Trophoblast cell (in vitro differentiated cells and primary cell): ENCODE results near the gene SCRN2.

Experiments used
- DNase-seq, 2 donors: peaks; one replicate each; pipeline ENCODE4 v3.0.0-alpha.2; 2016
- H2AFZ ChIP-seq: 2 replicates; pipeline ENCODE4 v1.6.1; 2013; ENCODE audit warnings: low read length, moderate library complexity, mild to moderate bottlenecking; ENCODE audit not compliant: insufficient read depth, poor library complexity
- H2AK5ac ChIP-seq: 2 replicates; pipeline ENCODE4 v1.6.1; 2013; ENCODE audit warnings: mild to moderate bottlenecking, low read length
- H2BK120ac ChIP-seq: 2 replicates; pipeline ENCODE4 v1.6.1; 2013; ENCODE audit warnings: low read length, mild to moderate bottlenecking, moderate library complexity; ENCODE audit not compliant: insufficient read depth, poor library complexity
- H2BK12ac ChIP-seq: 2 replicates; pipeline ENCODE4 v1.6.1; 2013; ENCODE audit warnings: mild to moderate bottlenecking, low read length, moderate library complexity
- H2BK5ac ChIP-seq: 2 replicates; pipeline ENCODE4 v1.6.1; 2013; ENCODE audit warnings: low read length, low read depth, moderate library complexity, mild to moderate bottlenecking; ENCODE audit not compliant: poor library complexity
- H3K14ac ChIP-seq: 2 replicates; pipeline ENCODE4 v1.6.1; 2013; ENCODE audit warnings: mild to moderate bottlenecking, low read length
- H3K18ac ChIP-seq: 2 replicates; pipeline ENCODE4 v1.6.1; 2013; ENCODE audit warnings: mild to moderate bottlenecking, low read length
- H3K23ac ChIP-seq: 2 replicates; pipeline ENCODE4 v1.6.1; 2013; ENCODE audit warnings: low read length
- H3K27ac ChIP-seq: 2 replicates; pipeline ENCODE4 v1.5.1; 2013; ENCODE audit warnings: low read depth, mild to moderate bottlenecking, inconsistent platforms, low read length, moderate library complexity
- H3K27me3 ChIP-seq: 2 replicates; pipeline ENCODE4 v1.6.1; 2013; ENCODE audit warnings: inconsistent platforms, mild to moderate bottlenecking, low read length, moderate library complexity; ENCODE audit not compliant: insufficient read depth
- H3K36me3 ChIP-seq, 2 experiments: 1 replicate in 1 of 2; 2 replicates in 1 of 2; pipeline ENCODE4 v1.6.1; 2013; ENCODE audit warnings: low read length in 2 of 2, mild to moderate bottlenecking in 2 of 2, moderate library complexity in 1 of 2; ENCODE audit not compliant: insufficient read depth in 2 of 2, control insufficient read depth in 1 of 2
- H3K4ac ChIP-seq: 2 replicates; pipeline ENCODE4 v1.6.1; 2013; ENCODE audit warnings: low read depth, mild to moderate bottlenecking, low read length, moderate library complexity
- H3K4me1 ChIP-seq, 2 experiments: 1 replicate in 1 of 2; 2 replicates in 1 of 2; pipeline ENCODE4 v1.6.1; 2013; ENCODE audit warnings: low read length in 2 of 2, mild to moderate bottlenecking in 2 of 2, moderate library complexity in 1 of 2; ENCODE audit not compliant: insufficient read depth in 2 of 2, control insufficient read depth in 1 of 2
- H3K4me2 ChIP-seq: 2 replicates; pipeline ENCODE4 v1.6.1; 2013; ENCODE audit warnings: inconsistent platforms, mild to moderate bottlenecking, low read length, moderate library complexity
- H3K4me3 ChIP-seq: 2 replicates; pipeline ENCODE4 v1.5.1; 2013; ENCODE audit warnings: mild to moderate bottlenecking, low read depth, low read length, inconsistent platforms
- H3K79me1 ChIP-seq: one replicate; pipeline ENCODE4 v1.6.1; 2013; ENCODE audit warnings: low read length
- H3K79me2 ChIP-seq: 2 replicates; pipeline ENCODE4 v1.6.1; 2013; ENCODE audit warnings: low read length, mild to moderate bottlenecking; ENCODE audit not compliant: control insufficient read depth, insufficient read depth, poor library complexity
- H3K9ac ChIP-seq: 2 replicates; pipeline ENCODE4 v1.6.1; 2013; ENCODE audit warnings: mild to moderate bottlenecking, low read length
- H3K9me3 ChIP-seq: 2 replicates; pipeline ENCODE4 v1.6.1; 2013; ENCODE audit warnings: low read depth, mild to moderate bottlenecking, control low read depth, inconsistent platforms, low read length; ENCODE audit not compliant: insufficient read depth
- H4K12ac ChIP-seq: 2 replicates; pipeline ENCODE4 v1.6.1; 2013; ENCODE audit warnings: low read depth, mild to moderate bottlenecking, low read length, moderate library complexity
- H4K8ac ChIP-seq: 2 replicates; pipeline ENCODE4 v1.6.1; 2013; ENCODE audit warnings: low read depth, mild to moderate bottlenecking, low read length, moderate library complexity
- H4K91ac ChIP-seq: one replicate; pipeline ENCODE4 v1.6.1; 2013; ENCODE audit warnings: low read depth, mild to moderate bottlenecking, low read length, moderate library complexity
- WGBS: extraction: QIAGEN DNeasy Blood & Tissue Kit; methylation state at CpG from one replicate; pipeline ENCODE4 v1.1.7; 2013; ENCODE audit warnings: missing lambda C conversion rate; ENCODE audit not compliant: insufficient read length, insufficient coverage; ENCODE audit errors: extremely low coverage; 5-methylcytosine and 5-hydroxymethylcytosine counted together

Gene SCRN2

GRCh38 chr17:47853616-47854015 is 12.5 kb upstream of the SCRN2 start:
- no peak overlapping the region for H2BK5ac ChIP-seq
- no peak overlapping the region for H3K9ac ChIP-seq
- no peak overlapping the region for H2BK12ac ChIP-seq
- no peak overlapping the region for H3K4me3 ChIP-seq
- no peak overlapping the region for H3K23ac ChIP-seq
- DNase-seq, result no peak
- peaks cover 18% of the 10 kb centered on the region for H3K79me1 ChIP-seq
- peak overlapping the region; percentile 13 for H2AK5ac ChIP-seq
- peaks cover 13% of the 10 kb centered on the region for H3K79me2 ChIP-seq
- no peak overlapping the region for H3K18ac ChIP-seq
- H2AFZ ChIP-seq, result no peak overlapping the region
- WGBS, result no CpG with 5 or more reads among the region's 5 CpGs
- no peak overlapping the region for H4K8ac ChIP-seq
- peaks cover 13% of the 10 kb centered on the region for H3K27me3 ChIP-seq
- peaks cover 19 to 25% of the 10 kb centered on the region in 2 experiments for H3K4me1 ChIP-seq
- no peak overlapping the region for H3K4ac ChIP-seq
- H4K91ac ChIP-seq, result no peak overlapping the region
- no peaks in the 10 kb centered on the region for H3K9me3 ChIP-seq
- peaks cover 1 to 4% of the 10 kb centered on the region in 2 experiments for H3K36me3 ChIP-seq
- no peak overlapping the region for H4K12ac ChIP-seq
- H3K27ac ChIP-seq, result no peak overlapping the region
- H3K4me2 ChIP-seq, result no peak overlapping the region
- H3K14ac ChIP-seq, result no peak overlapping the region
- H2BK120ac ChIP-seq, result no peak overlapping the region

DNA sequence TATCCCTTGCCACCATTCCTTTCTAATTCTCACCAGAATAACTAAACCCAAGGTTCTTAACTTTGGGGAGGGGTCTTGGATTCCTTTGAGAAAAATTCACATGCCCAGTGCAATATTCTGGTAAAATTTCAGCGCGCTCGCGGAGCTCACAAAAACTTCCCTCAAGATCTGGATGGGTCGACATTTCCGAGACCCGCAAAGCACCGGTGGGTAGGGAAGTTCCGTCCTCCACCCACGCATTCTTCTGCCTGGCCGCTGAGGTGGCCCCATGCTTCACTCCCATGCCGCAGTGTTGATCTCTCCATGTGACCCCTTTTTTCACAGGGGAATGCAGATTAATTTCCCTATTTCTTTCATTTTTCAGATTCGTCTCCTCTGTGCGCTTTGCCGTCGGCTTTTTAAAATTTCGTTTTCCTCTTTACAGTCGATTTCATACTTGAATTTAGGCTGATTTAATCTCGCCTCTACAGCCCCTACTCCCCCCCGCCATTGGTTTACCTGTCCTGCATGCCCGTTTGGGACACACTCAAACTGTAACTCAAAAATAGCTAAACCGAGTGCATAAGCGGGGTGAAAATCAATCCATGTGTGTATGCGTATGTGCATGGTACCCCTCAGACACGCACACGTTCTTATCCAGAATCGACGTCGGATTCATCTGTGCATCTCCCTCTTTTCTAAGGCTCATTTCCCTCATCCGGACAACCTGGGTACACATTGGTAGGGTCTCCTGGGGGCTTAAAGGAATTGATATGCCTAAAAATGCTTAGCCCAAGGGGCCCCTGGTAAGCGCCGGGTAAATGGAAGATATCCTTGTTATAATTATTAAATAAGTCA is 11.3 kb upstream of the SCRN2 start:
- H3K23ac ChIP-seq, result peak overlapping the region; percentile 69
- no peak overlapping the region for H3K4me3 ChIP-seq
- peaks cover 5 to 7% of the 10 kb centered on the region in 2 experiments for H3K36me3 ChIP-seq
- H3K9ac ChIP-seq, result peak overlapping the region; percentile 10
- no peak overlapping the region for H2AK5ac ChIP-seq
- H3K9me3 ChIP-seq, result no peaks in the 10 kb centered on the region
- no peak for DNase-seq
- H3K14ac ChIP-seq, result no peak overlapping the region
- no peak overlapping the region for H3K18ac ChIP-seq
- peaks cover 19% of the 10 kb centered on the region for H3K79me1 ChIP-seq
- H2BK12ac ChIP-seq, result no peak overlapping the region
- no peak overlapping the region for H3K4ac ChIP-seq
- H3K27me3 ChIP-seq, result peaks cover 13% of the 10 kb centered on the region
- peaks cover 15% of the 10 kb centered on the region for H3K79me2 ChIP-seq
- no peak overlapping the region for H2BK120ac ChIP-seq
- peak overlapping the region; percentile 1 for H3K4me2 ChIP-seq
- no CpG with 5 or more reads among the region's 32 CpGs for WGBS
- peaks cover 24 to 33% of the 10 kb centered on the region in 2 experiments for H3K4me1 ChIP-seq
- peak overlapping the region; percentile 59 for H4K91ac ChIP-seq
- H4K12ac ChIP-seq, result no peak overlapping the region
- no peak overlapping the region for H2AFZ ChIP-seq
- H2BK5ac ChIP-seq, result no peak overlapping the region
- H4K8ac ChIP-seq, result no peak overlapping the region
- no peak overlapping the region for H3K27ac ChIP-seq

GRCh38 chr17:47851764-47852112 is 10.7 kb upstream of the SCRN2 start:
- Histone ChIP-seq H2BK5ac (peak overlapping the region; percentile 32), H3K27ac (no peak overlapping the region), H2AK5ac (no peak overlapping the region), H3K27me3 (peaks cover 13% of the 10 kb centered on the region), H2BK120ac (peak overlapping the region; percentile 76), H3K4me2 (peak overlapping the region; percentile 1), H3K79me2 (peaks cover 17% of the 10 kb centered on the region), H3K18ac (peak overlapping the region; percentile 58), H3K9me3 (no peaks in the 10 kb centered on the region), H2AFZ (no peak overlapping the region), H3K4me1 (peaks cover 27 to 38% of the 10 kb centered on the region in 2 experiments), H3K4me3 (no peak overlapping the region), H3K79me1 (peaks cover 24% of the 10 kb centered on the region), H4K91ac (peak overlapping the region; percentile 59), H2BK12ac (peak overlapping the region; percentile 21), H3K23ac (no peak overlapping the region), H3K4ac (no peak overlapping the region), H4K12ac (peak overlapping the region; percentile 6), H4K8ac (peak overlapping the region; percentile 24), H3K9ac (no peak overlapping the region), H3K14ac (peak overlapping the region; percentile 15), H3K36me3 (peaks cover 9 to 13% of the 10 kb centered on the region in 2 experiments)
- no CpG with 5 or more reads among the region's 11 CpGs for WGBS
- DNase-seq, result no peak

- WGBS, result no CpG with 5 or more reads among the region's 71 CpGs
Observed at GRCh38 chr17:47850692-47851573, 9.9 kb upstream of the SCRN2 start, which contains the start of gene SP6. Gene SP6 (minus strand): TSS chr17:47851163. CDS start chr17:47848429, 2,734 bp downstream.

More at GRCh38 chr17:47850692-47851573, 9.9 kb upstream of the SCRN2 start, which contains the start of gene SP6:
- Histone ChIP-seq H2BK120ac (peak within 1 kb of the TSS; percentile 76), H3K14ac (peak within 1 kb of the TSS; percentile 86), H3K4ac (peak within 1 kb of the TSS; percentile 57), H4K91ac (peak within 1 kb of the TSS; percentile 59), H2AK5ac (peak within 1 kb of the TSS; percentile 4), H4K8ac (peak within 1 kb of the TSS; percentile 82), H3K4me1 (peaks cover 27 to 38% of the 10 kb centered on the region in 2 experiments), H3K23ac (no peak within 1 kb of the TSS), H3K36me3 (peaks cover 9 to 16% of the 10 kb centered on the region in 2 experiments), H3K4me3 (peak within 1 kb of the TSS; percentile 67), H3K9me3 (no peaks in the 10 kb centered on the region), H3K79me2 (peaks cover 17% of the 10 kb centered on the region), H3K4me2 (peak within 1 kb of the TSS; percentile 82), H2AFZ (peak within 1 kb of the TSS; percentile 53), H3K27ac (peak within 1 kb of the TSS; percentile 57), H4K12ac (peak within 1 kb of the TSS; percentile 45), H3K18ac (peak within 1 kb of the TSS; percentile 89), H2BK12ac (peak within 1 kb of the TSS; percentile 72), H3K79me1 (peaks cover 26% of the 10 kb centered on the region), H3K9ac (peak within 1 kb of the TSS; percentile 75), H3K27me3 (peaks cover 13% of the 10 kb centered on the region), H2BK5ac (peak within 1 kb of the TSS; percentile 85)
- DNase-seq, result peak; percentile 89 to 90
